A673 (cell line): Measurements from ENCODE around the gene GALNT2. TPM values are rescaled to one million over a fixed set of nuclear protein-coding genes. Genes with fewer than 3 reads are reported as not detected.
A peak's percentile ranks its signal among the peaks of the same experiment; 100 is the strongest.

Experiments used
- BruUV-seq: library from RNA; stranded (reverse); fragments of 400-500 nt; replicated peaks from 2 replicates; lab custom pipeline; 2021; lab: Mats Ljungman, UMichigan
- CTCF ChIA-PET: fragments of 300-600 bp; sonication (Branson Sonifier 250); formaldehyde crosslinking; loops from one replicate; lab custom pipeline; 2022; ENCODE audit warnings: antibody characterized with exemption; lab: Charles Lee
- POLR2A ChIA-PET: fragments of 300-600 bp; sonication (Branson Sonifier 250); formaldehyde crosslinking; loops from one replicate; lab custom pipeline; 2022; ENCODE audit warnings: antibody characterized with exemption; ENCODE audit not compliant: low non-redundant PET; lab: Charles Lee
- DNase-seq: peaks from one replicate; pipeline ENCODE4 v3.0.0-alpha.2; 2015; ENCODE audit warnings: low spot score
- H3K27ac ChIP-seq: fragments of 200-600 bp; sonication (generic); 2 replicates; pipeline ENCODE4 v1.5.1; 2016; ENCODE audit warnings: mixed run types, low read depth, mild to moderate bottlenecking, mixed read lengths, antibody characterized with exemption, low read length; ENCODE audit not compliant: poor library complexity, severe bottlenecking
- H3K27me3 ChIP-seq: fragments of 200-600 bp; sonication (generic); replicated peaks from 2 replicates; pipeline ENCODE4 v1.6.1; 2017; ENCODE audit warnings: mixed run types, low read depth, mild to moderate bottlenecking, mixed read lengths, antibody characterized with exemption, low read length; ENCODE audit not compliant: insufficient read depth, poor library complexity
- H3K36me3 ChIP-seq: fragments of 200-600 bp; sonication (generic); 2 replicates; pipeline ENCODE4 v1.6.1; 2016; ENCODE audit warnings: mixed run types, mild to moderate bottlenecking, mixed read lengths, antibody characterized with exemption, low read length; ENCODE audit not compliant: insufficient read depth, poor library complexity, severe bottlenecking
- H3K4me1 ChIP-seq: fragments of 200-600 bp; sonication (generic); 2 replicates; pipeline ENCODE4 v1.6.1; 2017; ENCODE audit warnings: mixed run types, mild to moderate bottlenecking, mixed read lengths, antibody characterized with exemption, low read length; ENCODE audit not compliant: insufficient read depth, poor library complexity, severe bottlenecking
- H3K4me3 ChIP-seq: fragments of 200-600 bp; sonication (generic); 2 replicates; pipeline ENCODE4 v1.5.1; 2016; ENCODE audit warnings: low read depth, mixed run types, mild to moderate bottlenecking, mixed read lengths, low read length; ENCODE audit not compliant: poor library complexity, severe bottlenecking
- H3K9me3 ChIP-seq: fragments of 200-600 bp; sonication (generic); 2 replicates; pipeline ENCODE4 v1.6.1; 2016; ENCODE audit warnings: mixed run types, low read depth, mild to moderate bottlenecking, mixed read lengths, antibody characterized with exemption, low read length; ENCODE audit not compliant: poor library complexity, severe bottlenecking
- EZH2 ChIP-seq: fragments of 200-600 bp; sonication (generic); IDR thresholded peaks from 2 replicates; pipeline ENCODE4 v1.6.1; 2017; ENCODE audit warnings: borderline replicate concordance, low read depth, mild to moderate bottlenecking, mixed read lengths, antibody characterized with exemption, low read length; ENCODE audit not compliant: poor library complexity, severe bottlenecking
- intact Hi-C: fragments of 100-400 bp; cut with micrococcal nuclease; formaldehyde crosslinking; loops from one replicate; pipeline ENCODE4 v1.10.0; 2022; ENCODE audit not compliant: unreplicated experiment
- total RNA-seq: library from RNA; stranded (reverse); gene quantifications from 2 replicates; pipeline ENCODE4 v1.2.3, GENCODE V29; 2021
- TF ChIP-seq, protein P1 (sequence below): fragments of 300-800, 200-600 bp; sonication (generic); conservative IDR thresholded peaks from 2 replicates; pipeline ENCODE4 v1.5.1; 2017; ENCODE audit warnings: low read depth, mild to moderate bottlenecking, antibody characterized with exemption, low read length, moderate library complexity, mixed read lengths

Gene GALNT2
- total RNA-seq, 1 experiment from 2014 or later = 94.6 TPM

DNA sequence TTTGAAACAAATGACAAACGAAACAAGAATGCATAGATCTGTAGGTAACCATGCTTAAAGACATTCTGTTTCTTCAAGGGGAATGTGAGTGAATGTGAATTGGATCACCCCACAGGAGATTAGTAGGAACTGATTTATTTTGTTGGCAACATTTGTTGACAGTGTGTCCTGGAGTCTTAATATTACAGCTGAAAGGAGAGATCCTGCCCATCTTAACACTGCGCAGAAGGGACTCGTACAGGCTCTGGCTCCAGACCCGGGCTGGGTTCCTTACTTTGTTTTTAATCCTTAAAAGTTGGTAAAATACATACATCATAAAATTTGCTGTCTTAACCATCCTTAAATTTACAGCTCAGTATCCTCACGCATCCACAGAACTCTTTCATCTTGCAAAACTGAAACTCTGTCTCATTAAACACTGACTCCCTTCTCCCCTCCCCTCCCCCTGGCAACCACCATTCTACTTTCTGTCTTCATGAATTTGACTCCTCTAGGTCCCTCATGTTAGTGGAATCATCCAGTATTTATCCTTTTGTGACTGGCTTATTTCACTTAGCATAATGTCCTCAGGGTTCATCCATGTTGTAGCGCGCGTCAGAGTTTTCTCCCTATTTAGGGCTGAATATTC is 74.1 kb downstream of the GALNT2 start:
- TF ChIP-seq, protein P1, sequence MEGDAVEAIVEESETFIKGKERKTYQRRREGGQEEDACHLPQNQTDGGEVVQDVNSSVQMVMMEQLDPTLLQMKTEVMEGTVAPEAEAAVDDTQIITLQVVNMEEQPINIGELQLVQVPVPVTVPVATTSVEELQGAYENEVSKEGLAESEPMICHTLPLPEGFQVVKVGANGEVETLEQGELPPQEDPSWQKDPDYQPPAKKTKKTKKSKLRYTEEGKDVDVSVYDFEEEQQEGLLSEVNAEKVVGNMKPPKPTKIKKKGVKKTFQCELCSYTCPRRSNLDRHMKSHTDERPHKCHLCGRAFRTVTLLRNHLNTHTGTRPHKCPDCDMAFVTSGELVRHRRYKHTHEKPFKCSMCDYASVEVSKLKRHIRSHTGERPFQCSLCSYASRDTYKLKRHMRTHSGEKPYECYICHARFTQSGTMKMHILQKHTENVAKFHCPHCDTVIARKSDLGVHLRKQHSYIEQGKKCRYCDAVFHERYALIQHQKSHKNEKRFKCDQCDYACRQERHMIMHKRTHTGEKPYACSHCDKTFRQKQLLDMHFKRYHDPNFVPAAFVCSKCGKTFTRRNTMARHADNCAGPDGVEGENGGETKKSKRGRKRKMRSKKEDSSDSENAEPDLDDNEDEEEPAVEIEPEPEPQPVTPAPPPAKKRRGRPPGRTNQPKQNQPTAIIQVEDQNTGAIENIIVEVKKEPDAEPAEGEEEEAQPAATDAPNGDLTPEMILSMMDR = no peak
- no peak for TF ChIP-seq EZH2
- ChIA-PET POLR2A (no interaction called here), CTCF (no interaction called here)

DNA sequence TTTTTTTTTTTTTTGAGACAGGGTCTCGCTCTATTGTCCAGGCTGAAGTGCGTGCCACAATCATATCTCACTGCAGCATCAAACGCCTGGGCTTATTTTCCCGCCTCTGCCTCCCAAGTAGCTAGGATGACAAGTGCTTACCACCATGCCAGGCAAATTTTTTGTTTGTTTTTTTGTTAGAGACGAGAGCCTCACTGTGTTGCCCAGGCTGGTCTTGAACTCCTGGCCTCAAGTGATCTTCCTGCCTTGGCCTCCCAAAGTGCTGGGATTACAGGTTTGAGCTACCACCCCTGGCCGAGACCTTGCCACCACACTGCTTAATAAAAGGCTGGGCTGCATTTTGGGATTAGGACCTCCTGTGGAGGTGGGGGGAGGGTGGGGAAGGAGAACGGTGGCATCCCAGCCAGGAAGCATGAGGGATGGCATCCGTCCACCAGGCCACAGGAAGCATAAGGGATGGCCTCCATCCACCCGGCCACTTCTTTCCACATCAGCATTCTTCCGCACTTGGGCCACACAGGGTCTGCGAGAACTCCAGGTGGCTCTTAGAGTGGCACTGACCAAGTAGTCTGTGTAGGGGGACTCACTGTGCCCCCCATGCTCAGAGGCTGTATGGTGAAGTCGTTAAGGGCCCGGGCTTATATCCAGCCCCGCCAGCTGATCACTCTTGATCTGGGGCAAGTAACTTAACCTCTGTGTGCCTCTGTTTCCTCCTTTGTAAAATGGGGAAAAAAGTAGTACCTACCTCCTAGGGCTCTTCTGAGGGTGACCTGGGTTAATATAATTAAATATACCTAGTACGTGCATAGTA is 75.0 kb downstream of the GALNT2 start:
- no peak overlapping the region for H3K4me3 ChIP-seq
- TF ChIP-seq, protein P1 = no peak
- TF ChIP-seq EZH2 = no peak
- H3K9me3 ChIP-seq = no peaks in the 10 kb centered on the region
- peak overlapping the region; percentile 48 for H3K27ac ChIP-seq
- DNase-seq = no peak
- ChIA-PET CTCF (no interaction called here), POLR2A (no interaction called here)
- intact Hi-C loops = no loop called here
- H3K4me1 ChIP-seq = peaks cover 79% of the 10 kb centered on the region
- no TSS peak for BruUV-seq
- H3K27me3 ChIP-seq = no peaks in the 10 kb centered on the region
- H3K36me3 ChIP-seq = no peaks in the 10 kb centered on the region

More for the DNA sequence above, 74.1 kb downstream of the GALNT2 start:
- H3K36me3 ChIP-seq = no peaks in the 10 kb centered on the region
- intact Hi-C loops = no loop called here
- peaks cover 87% of the 10 kb centered on the region for H3K4me1 ChIP-seq
- no peaks in the 10 kb centered on the region for H3K27me3 ChIP-seq
- no peak for DNase-seq
- H3K4me3 ChIP-seq = no peak overlapping the region
- H3K9me3 ChIP-seq = no peaks in the 10 kb centered on the region
- no TSS peak for BruUV-seq
- H3K27ac ChIP-seq = peak overlapping the region; percentile 66

DNA sequence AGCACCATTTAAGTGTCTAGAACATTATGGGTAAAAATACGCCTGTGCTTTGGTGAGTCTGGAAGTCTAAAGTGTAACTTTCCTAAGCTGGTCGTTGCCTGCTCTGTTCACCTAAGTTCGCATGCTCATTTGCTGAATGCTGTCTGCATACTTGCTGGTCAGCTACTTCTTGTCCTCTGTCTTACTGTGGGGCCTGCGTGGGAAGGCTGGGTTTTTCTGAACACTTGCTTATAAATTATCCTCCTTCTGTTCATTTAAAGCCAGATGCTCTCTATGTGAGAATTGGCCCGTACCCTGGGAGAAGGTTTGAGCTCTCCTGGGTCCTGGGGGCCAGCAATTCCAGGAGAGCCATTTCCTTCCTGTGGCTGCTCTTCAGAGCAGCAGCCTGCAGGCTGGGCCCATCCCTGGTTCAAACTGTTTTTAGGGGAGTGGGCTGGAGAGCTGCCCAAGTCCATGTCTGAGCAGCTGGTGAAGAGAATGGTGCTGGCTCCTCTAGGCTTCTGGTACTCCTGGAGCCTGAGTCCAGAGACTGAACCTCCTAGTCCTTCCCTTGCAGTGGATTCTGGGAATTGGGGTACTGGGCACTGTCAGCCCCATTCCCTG is 75.7 kb downstream of the GALNT2 start:
- no peak for DNase-seq
- Histone ChIP-seq H3K9me3 (no peaks in the 10 kb centered on the region), H3K4me3 (no peak overlapping the region), H3K36me3 (no peaks in the 10 kb centered on the region), H3K4me1 (peaks cover 72% of the 10 kb centered on the region), H3K27me3 (no peaks in the 10 kb centered on the region), H3K27ac (peak overlapping the region; percentile 48)
- no peak for TF ChIP-seq EZH2
- TF ChIP-seq, protein P1 = no peak
- ChIA-PET POLR2A (no interaction called here), CTCF (no interaction called here)
- intact Hi-C loops = no loop called here
- no TSS peak for BruUV-seq
